Body of pancreas (tissue), 2 donors: ENCODE measurements around the gene RTL3. TPM values are rescaled to one million over a fixed set of nuclear protein-coding genes. Genes with fewer than 3 reads are reported as not detected.

Source experiments
- total RNA-seq, 2 donors: library from RNA; depleted of rRNA; stranded (reverse); fragments of >200 nt; gene quantifications; one replicate each; pipeline ENCODE4 v1.1.0, GENCODE V29; 2016

The RTL3 gene
- total RNA-seq, 2 donors from 2014 or later: 0.52 TPM; not detected in 1

Other genes with a start within 250 kb of the RTL3 start
- gene LPAR4, start 88.4 kb upstream of the RTL3 start, total RNA-seq: 1 to 10 TPM in 1 of 2 donors, not detected in 1; 3.0 TPM